Activated effector memory CD4-positive, alpha-beta T cell treated with Interleukin-2 at 50 U/mL for 16 hours (primary cell): ENCODE measurements around the gene COPS4.
"Not testable (repeated sequence)": the region's sequence is repeated elsewhere in the genome, so short reads cannot be mapped to it uniquely, and the experiment has no call there.

Experiments used
- DNase-seq: peaks from one replicate; pipeline ENCODE4 v3.0.0-alpha.2; 2020

Gene COPS4

GRCh38 chr4:83089410-83090157 lies 54.6 kb downstream of the COPS4 start:
- DNase-seq = no peak

- no peak for DNase-seq
Observed at GRCh38 chr4:83093060-83093640, 58.2 kb downstream of the COPS4 start.

- no peak for DNase-seq
Observed at GRCh38 chr4:83096397-83096796, 61.4 kb downstream of the COPS4 start.

GRCh38 chr4:83104991-83105390 lies 70.0 kb downstream of the COPS4 start:
- no peak for DNase-seq

GRCh38 chr4:83107631-83108030 lies 72.6 kb downstream of the COPS4 start:
- no peak for DNase-seq

- no peak for DNase-seq
Observed at GRCh38 chr4:83108101-83108861, 73.3 kb downstream of the COPS4 start.

- DNase-seq = peak; percentile 21
Observed at GRCh38 chr4:83109480-83110222, 74.7 kb downstream of the COPS4 start.

GRCh38 chr4:83110223-83110945 lies 75.4 kb downstream of the COPS4 start:
- DNase-seq = peak; percentile 82

- DNase-seq = no peak
Observed at GRCh38 chr4:83110970-83111750, 76.2 kb downstream of the COPS4 start.

- DNase-seq = not testable (repeated sequence)
Observed at GRCh38 chr4:83111751-83112141, 76.8 kb downstream of the COPS4 start.

- DNase-seq = no peak
Observed at GRCh38 chr4:83112231-83112630, 77.2 kb downstream of the COPS4 start.

- no peak for DNase-seq
Observed at GRCh38 chr4:83112678-83113428, 77.9 kb downstream of the COPS4 start.

- DNase-seq = no peak
Observed at GRCh38 chr4:83113429-83113786, 78.4 kb downstream of the COPS4 start.

- no peak for DNase-seq
Observed at GRCh38 chr4:83114576-83114975, 79.6 kb downstream of the COPS4 start, which contains the start of gene PLAC8. PLAC8 (minus strand) TSS chr4:83114729; CDS start chr4:83107921, 6,808 bp downstream.

- DNase-seq = no peak
Observed at GRCh38 chr4:83115000-83115399, 80.0 kb downstream of the COPS4 start.

- no peak for DNase-seq
Observed at GRCh38 chr4:83115656-83116285, 80.8 kb downstream of the COPS4 start.

GRCh38 chr4:83118869-83119268 lies 83.9 kb downstream of the COPS4 start:
- no peak for DNase-seq

- no peak for DNase-seq
Observed at GRCh38 chr4:83121246-83121645, 86.3 kb downstream of the COPS4 start.

- DNase-seq = no peak
Observed at GRCh38 chr4:83124111-83124780, 89.3 kb downstream of the COPS4 start.
